ENCODE results near the gene ID1. TPM values are rescaled to one million over a fixed set of nuclear protein-coding genes. Genes with fewer than 3 reads are reported as not detected.
"Not testable (repeated sequence)": the region's sequence is repeated elsewhere in the genome, so short reads cannot be mapped to it uniquely, and the experiment has no call there.

ID1 gene
- total and polyA plus RNA-seq, 9 donors: 26.0 to 353 (median 64.2) TPM

DNA sequence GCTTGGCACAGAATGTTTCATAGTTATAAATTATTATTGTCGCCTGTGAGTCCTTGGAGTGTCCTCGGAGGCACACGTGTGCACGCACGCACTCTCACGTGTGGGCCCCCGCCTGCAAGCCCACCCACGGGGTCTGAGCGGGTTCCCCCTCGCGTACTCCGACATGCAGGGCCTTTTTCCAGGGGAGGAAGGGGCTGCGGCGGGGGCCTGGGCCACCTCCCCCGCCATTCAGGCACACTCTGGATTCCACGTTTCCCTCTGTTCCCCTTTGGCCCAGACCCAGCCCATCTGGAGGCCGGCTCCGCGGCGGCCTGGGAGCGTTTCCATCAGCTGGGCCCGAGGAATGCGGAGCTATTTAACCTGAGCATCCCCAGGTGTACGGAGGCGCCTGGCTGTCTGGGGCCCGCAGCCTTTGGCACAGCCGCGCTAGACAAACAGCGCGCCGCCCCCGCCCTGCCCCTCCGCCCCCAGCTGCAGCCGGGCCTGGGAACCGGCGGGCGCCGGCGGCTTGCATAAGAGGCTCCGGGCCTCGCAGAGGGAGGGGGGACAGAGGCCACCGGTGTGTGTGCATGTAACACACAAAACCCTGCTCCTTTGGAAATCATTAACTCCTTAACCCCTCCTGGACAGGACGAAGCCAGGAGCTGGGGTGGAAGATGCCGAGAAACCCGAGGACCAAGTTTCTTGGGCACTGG lies 3.3 kb downstream of the ID1 start:
- 3 to 4% (median 3%) methylated on average over 37 to 45 of the region's 45 CpGs for WGBS, 3 donors
- TF ChIP-seq EP300 (IDR thresholded peaks at IDR 0.05) (no peak), POLR2A (IDR thresholded peaks at IDR 0.05) (no peak)
- TF ChIP-seq, protein P1, sequence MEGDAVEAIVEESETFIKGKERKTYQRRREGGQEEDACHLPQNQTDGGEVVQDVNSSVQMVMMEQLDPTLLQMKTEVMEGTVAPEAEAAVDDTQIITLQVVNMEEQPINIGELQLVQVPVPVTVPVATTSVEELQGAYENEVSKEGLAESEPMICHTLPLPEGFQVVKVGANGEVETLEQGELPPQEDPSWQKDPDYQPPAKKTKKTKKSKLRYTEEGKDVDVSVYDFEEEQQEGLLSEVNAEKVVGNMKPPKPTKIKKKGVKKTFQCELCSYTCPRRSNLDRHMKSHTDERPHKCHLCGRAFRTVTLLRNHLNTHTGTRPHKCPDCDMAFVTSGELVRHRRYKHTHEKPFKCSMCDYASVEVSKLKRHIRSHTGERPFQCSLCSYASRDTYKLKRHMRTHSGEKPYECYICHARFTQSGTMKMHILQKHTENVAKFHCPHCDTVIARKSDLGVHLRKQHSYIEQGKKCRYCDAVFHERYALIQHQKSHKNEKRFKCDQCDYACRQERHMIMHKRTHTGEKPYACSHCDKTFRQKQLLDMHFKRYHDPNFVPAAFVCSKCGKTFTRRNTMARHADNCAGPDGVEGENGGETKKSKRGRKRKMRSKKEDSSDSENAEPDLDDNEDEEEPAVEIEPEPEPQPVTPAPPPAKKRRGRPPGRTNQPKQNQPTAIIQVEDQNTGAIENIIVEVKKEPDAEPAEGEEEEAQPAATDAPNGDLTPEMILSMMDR (IDR thresholded peaks at IDR 0.05): no peak
- H3K4me3 ChIP-seq: peak overlapping the region; percentile 31
- DNase-seq: peak; percentile 75 to 82 (median 77)
- H3K27me3 ChIP-seq: no peaks in the 10 kb centered on the region
- H3K36me3 ChIP-seq: no peaks in the 10 kb centered on the region
- no peaks in the 10 kb centered on the region for H3K9me3 ChIP-seq
- intact Hi-C loops (cut with DNase I): loop anchor here in 1 of 4 donors (5.0 kb wide), 1 partner anchor 36 kb away; no protein-coding TSS in a partner anchor
- peaks cover 7% of the 10 kb centered on the region for H3K4me1 ChIP-seq (ENCODE audit: insufficient read depth)
- peak overlapping the region in 1 of 2 donors; percentile 38 for H3K27ac ChIP-seq

DNA sequence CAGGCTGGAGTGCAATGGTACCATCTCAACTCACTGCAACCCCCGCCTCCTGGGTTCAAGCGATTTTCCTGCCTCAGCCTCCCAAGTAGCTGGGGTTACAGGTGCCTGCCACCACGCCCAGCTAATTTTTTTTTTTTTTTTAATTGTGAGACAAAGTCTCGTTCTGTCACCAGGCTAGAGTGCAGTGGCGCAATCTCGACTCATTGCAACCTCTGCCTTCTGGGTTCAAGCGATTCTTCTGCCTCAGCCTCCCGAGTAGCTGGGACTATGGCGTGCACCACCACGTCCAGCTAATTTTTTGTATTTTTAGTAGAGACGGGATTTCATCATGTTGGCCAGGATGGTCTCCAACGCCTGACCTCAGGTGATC lies 7.2 kb downstream of the ID1 start:
- not testable (repeated sequence) for H3K4me1 ChIP-seq (ENCODE audit: insufficient read depth); H3K9me3 ChIP-seq; H3K27ac ChIP-seq; H3K36me3 ChIP-seq; DNase-seq; H3K4me3 ChIP-seq; H3K27me3 ChIP-seq
- WGBS, 3 donors: 85 to 93% (median 91%) methylated on average over 12 of the region's 12 CpGs
- intact Hi-C loops (cut with DNase I): loop anchor here in 3 of 4 donors (2.0 kb wide), 2 partner anchors 43 to 49 kb away; no protein-coding TSS in a partner anchor

DNA sequence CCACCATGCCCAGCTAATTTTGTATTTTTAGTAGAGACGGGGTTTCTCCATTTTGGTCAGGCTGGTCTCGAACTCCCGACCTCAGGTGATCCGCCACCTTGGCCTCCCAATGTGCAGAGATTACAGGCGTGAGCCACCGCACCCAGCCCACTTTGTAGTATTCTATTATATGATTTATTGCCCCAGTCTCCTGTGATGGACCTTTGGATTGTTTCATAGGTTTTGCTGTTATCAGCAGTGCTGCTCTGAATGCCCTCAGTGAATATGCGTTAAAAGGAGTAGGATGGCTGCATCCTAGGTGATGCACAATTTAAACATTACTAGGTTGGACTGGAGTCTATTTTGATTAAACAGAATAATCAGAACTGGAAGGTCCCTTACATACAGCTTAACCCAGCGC lies 10.3 kb downstream of the ID1 start:
- H3K4me3 ChIP-seq: no peak overlapping the region
- intact Hi-C loops (cut with DNase I): no loop called here
- H3K9me3 ChIP-seq: no peaks in the 10 kb centered on the region
- H3K27me3 ChIP-seq: no peaks in the 10 kb centered on the region
- 80 to 90% (median 86%) methylated on average over 8 of the region's 8 CpGs for WGBS, 3 donors
- H3K4me1 ChIP-seq (ENCODE audit: insufficient read depth): peaks cover 3% of the 10 kb centered on the region
- no peak overlapping the region for H3K27ac ChIP-seq
- DNase-seq: no peak
- H3K36me3 ChIP-seq: no peaks in the 10 kb centered on the region
- TF ChIP-seq POLR2A (IDR thresholded peaks at IDR 0.05) (no peak), EP300 (IDR thresholded peaks at IDR 0.05) (no peak)
- TF ChIP-seq, protein P1 (IDR thresholded peaks at IDR 0.05): no peak

DNA sequence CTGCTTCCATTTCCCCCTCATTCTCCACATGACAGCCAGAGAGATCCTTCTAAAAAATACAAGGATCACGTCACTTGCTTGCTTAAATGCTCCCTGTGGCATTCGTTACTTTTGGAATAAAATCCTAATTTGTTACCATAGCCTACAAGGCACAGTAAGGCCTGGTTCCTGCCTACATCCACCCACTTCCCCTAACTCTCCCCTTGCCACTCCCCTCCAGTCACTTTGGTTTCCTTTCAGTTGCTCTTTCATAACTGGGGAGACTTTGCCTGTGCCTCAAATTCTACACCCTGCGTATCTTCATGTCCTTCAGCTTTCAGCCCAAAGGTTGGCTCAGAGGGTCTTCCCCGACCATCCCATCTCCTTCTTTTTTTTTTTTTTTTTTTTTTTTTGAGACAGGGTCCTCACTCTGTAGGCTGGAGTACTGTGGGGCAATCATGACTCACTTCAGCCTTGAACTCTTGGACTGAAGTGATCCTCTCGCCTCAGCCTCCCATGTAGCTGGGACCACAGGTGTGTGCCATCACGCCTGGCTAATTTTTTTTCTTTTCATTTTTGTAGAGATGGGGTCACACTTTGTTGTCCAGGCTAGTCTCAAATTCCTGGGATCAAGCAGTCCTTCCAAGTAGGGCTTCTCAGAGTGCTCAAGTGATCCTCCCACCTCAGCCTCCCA lies 12.5 kb downstream of the ID1 start:
- TF ChIP-seq, protein P1 (IDR thresholded peaks at IDR 0.05): no peak
- TF ChIP-seq EP300 (IDR thresholded peaks at IDR 0.05) (no peak), POLR2A (IDR thresholded peaks at IDR 0.05) (no peak)
- peaks cover 1% of the 10 kb centered on the region for H3K4me1 ChIP-seq (ENCODE audit: insufficient read depth)
- H3K27me3 ChIP-seq: no peaks in the 10 kb centered on the region
- H3K27ac ChIP-seq: no peak overlapping the region
- no peaks in the 10 kb centered on the region for H3K36me3 ChIP-seq
- no peaks in the 10 kb centered on the region for H3K9me3 ChIP-seq
- no peak overlapping the region for H3K4me3 ChIP-seq
- DNase-seq: no peak
- intact Hi-C loops (cut with DNase I): no loop called here
- 83 to 89% (median 89%) methylated on average over 6 of the region's 6 CpGs for WGBS, 3 donors

DNA sequence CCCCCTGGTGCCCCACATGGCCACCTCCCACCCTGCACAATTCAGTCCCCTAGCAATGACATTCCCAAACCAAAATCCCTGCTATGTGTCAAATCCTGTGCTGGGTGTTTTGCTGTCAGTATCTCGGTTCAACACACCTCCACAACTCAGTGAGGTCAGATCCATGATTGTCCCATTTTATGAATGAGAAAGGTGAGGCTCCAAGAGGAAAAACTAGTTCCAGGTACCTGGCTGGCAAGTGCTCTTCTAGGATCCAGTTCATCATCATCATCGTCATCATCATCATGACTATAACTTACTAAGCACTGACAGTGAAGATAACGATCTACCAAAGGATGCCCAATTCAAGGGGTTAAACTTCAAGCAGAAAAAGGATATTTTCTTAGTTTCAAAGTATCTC lies 15.2 kb downstream of the ID1 start:
- 80 to 89% (median 85%) methylated on average over 3 of the region's 3 CpGs for WGBS, 3 donors
- TF ChIP-seq, protein P1 (IDR thresholded peaks at IDR 0.05): no peak
- no peak for TF ChIP-seq EP300 (IDR thresholded peaks at IDR 0.05)
- TF ChIP-seq POLR2A (IDR thresholded peaks at IDR 0.05): no peak
- Histone ChIP-seq H3K36me3 (no peaks in the 10 kb centered on the region), H3K4me3 (no peak overlapping the region), H3K9me3 (no peaks in the 10 kb centered on the region), H3K27ac (no peak overlapping the region), H3K4me1 (ENCODE audit: insufficient read depth) (no peaks in the 10 kb centered on the region), H3K27me3 (no peaks in the 10 kb centered on the region)
- DNase-seq: no peak
- intact Hi-C loops (cut with DNase I): no loop called here

DNA sequence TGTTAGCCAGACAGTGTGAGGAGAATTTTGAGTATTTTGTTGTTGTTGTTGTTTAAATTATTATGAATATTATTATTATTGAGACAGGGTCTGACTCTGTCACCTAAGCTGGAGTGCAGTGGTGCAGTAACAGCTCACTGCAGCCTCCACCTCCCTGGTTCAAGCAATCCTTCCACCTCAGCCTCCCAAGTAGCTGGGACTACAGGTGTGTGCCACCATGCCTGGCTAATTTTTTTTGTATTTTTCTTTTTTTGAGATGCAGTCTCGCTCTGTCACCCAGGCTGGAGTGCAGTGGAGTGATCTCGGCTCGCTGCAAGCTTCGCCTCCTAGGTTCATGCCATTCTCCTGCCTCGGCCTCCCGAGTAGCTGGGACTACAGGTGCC lies 18.0 kb downstream of the ID1 start:
- DNase-seq; intact Hi-C loops (cut with DNase I); H3K36me3 ChIP-seq; H3K27me3 ChIP-seq; H3K27ac ChIP-seq; H3K9me3 ChIP-seq; H3K4me3 ChIP-seq; H3K4me1 ChIP-seq (ENCODE audit: insufficient read depth): not testable (repeated sequence)
- 94 to 97% (median 95%) methylated on average over 6 of the region's 6 CpGs for WGBS, 3 donors

DNA sequence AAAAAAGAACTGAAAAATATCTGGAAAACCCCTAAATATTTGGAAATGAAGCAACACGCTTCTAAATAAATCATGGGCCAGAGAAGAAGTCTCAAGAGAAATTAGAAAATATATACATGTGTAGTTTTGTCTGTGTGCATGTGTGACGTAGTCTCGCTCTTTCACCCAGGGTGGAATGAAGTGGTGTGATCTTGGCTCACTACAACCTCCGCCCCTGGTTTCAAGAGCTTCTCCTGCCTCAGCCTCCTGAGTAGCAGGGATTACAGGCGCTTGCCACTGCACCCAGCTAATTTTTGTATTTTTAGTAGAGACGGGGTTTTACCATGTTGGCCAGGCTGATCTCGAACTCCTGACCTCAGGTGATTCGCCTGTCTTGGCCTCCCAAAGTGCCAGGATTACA lies 21.4 kb downstream of the ID1 start:
- H3K4me3 ChIP-seq; H3K9me3 ChIP-seq; H3K4me1 ChIP-seq (ENCODE audit: insufficient read depth); DNase-seq; H3K36me3 ChIP-seq; H3K27me3 ChIP-seq; intact Hi-C loops (cut with DNase I); H3K27ac ChIP-seq: not testable (repeated sequence)
- WGBS, 3 donors: 85 to 88% (median 87%) methylated on average over 8 of the region's 8 CpGs
